Urinary bladder (tissue), 4 donors: ENCODE results near the gene MGME1. TPM values are rescaled to one million over a fixed set of nuclear protein-coding genes. Genes with fewer than 3 reads are reported as not detected.

ENCODE experiments used
- DNase-seq: peaks from one replicate; pipeline ENCODE4 v3.0.0-alpha.2; 2015; ENCODE audit errors: extremely low spot score
- H3K27ac ChIP-seq: one replicate; pipeline ENCODE4 v1.5.1; 2013; ENCODE audit warnings: low read depth, mild to moderate bottlenecking, moderate library complexity
- H3K36me3 ChIP-seq: one replicate; pipeline ENCODE4 v1.6.1; 2013; ENCODE audit warnings: mild to moderate bottlenecking, moderate library complexity; ENCODE audit not compliant: insufficient read depth
- H3K4me1 ChIP-seq: one replicate; pipeline ENCODE4 v1.6.1; 2013; ENCODE audit warnings: mild to moderate bottlenecking, moderate library complexity; ENCODE audit not compliant: insufficient read depth
- H3K4me3 ChIP-seq: one replicate; pipeline ENCODE4 v1.5.1; 2013; ENCODE audit warnings: low read depth, low read length
- WGBS: extraction: QIAGEN DNeasy Blood & Tissue Kit; methylation state at CpG from one replicate; pipeline ENCODE4 v1.1.7; 2013; 5-methylcytosine and 5-hydroxymethylcytosine counted together
- polyA plus RNA-seq: library from polyadenylated mRNA; stranded (reverse); fragments of 200-250 nt; gene quantifications from one replicate; pipeline ENCODE4 v1.2.3, GENCODE V29; 2013
- total RNA-seq: library from RNA; depleted of rRNA; stranded (reverse); fragments of >200 nt; gene quantifications from one replicate; pipeline ENCODE4 v1.2.3, GENCODE V29; 2014
- donor health status: healthy with polysubstance abuse.
- donor health status: healthy.

The MGME1 gene
- total and polyA plus RNA-seq, 2 donors: 8.9 to 15.0 TPM

GRCh38 chr20:17935186-17935585, 33.6 kb upstream of the MGME1 start:
- 88% methylated on average over 3 of the region's 3 CpGs for WGBS
- no peak overlapping the region for H3K27ac ChIP-seq
- H3K4me3 ChIP-seq: no peak overlapping the region
- no peaks in the 10 kb centered on the region for H3K36me3 ChIP-seq
- H3K4me1 ChIP-seq: no peaks in the 10 kb centered on the region
- DNase-seq: no peak

GRCh38 chr20:17935761-17936160, 33.1 kb upstream of the MGME1 start:
- H3K36me3 ChIP-seq: no peaks in the 10 kb centered on the region
- no peak overlapping the region for H3K4me3 ChIP-seq
- WGBS: 66% methylated on average over 9 of the region's 9 CpGs
- H3K4me1 ChIP-seq: no peaks in the 10 kb centered on the region
- DNase-seq: no peak
- H3K27ac ChIP-seq: peak overlapping the region; percentile 34

- no peaks in the 10 kb centered on the region for H3K36me3 ChIP-seq
- peak overlapping the region; percentile 34 for H3K27ac ChIP-seq
- 33% methylated on average over 8 of the region's 8 CpGs for WGBS
- DNase-seq: no peak
- no peaks in the 10 kb centered on the region for H3K4me1 ChIP-seq
- no peak overlapping the region for H3K4me3 ChIP-seq
These were observed 32.5 kb upstream of the MGME1 start for GRCh38 chr20:17936286-17936760.

- DNase-seq: peak; percentile 71
- Histone ChIP-seq H3K4me3 (no peak overlapping the region), H3K27ac (peak overlapping the region; percentile 60), H3K36me3 (peaks cover 2% of the 10 kb centered on the region), H3K4me1 (no peaks in the 10 kb centered on the region)
- 16% methylated on average over 19 of the region's 19 CpGs for WGBS
These were observed 31.8 kb upstream of the MGME1 start for GRCh38 chr20:17936761-17937732.

- no peak for DNase-seq
- peaks cover 5% of the 10 kb centered on the region for H3K36me3 ChIP-seq
- WGBS: 19% methylated on average over 13 of the region's 13 CpGs
- no peak overlapping the region for H3K4me3 ChIP-seq
- no peak overlapping the region for H3K27ac ChIP-seq
- no peaks in the 10 kb centered on the region for H3K4me1 ChIP-seq
These were observed 29.8 kb upstream of the MGME1 start for GRCh38 chr20:17938871-17939619.

GRCh38 chr20:17939622-17940223, 29.1 kb upstream of the MGME1 start:
- 69% methylated on average over 7 of the region's 7 CpGs for WGBS
- DNase-seq: no peak
- H3K27ac ChIP-seq: no peak overlapping the region
- no peak overlapping the region for H3K4me3 ChIP-seq
- peaks cover 5% of the 10 kb centered on the region for H3K36me3 ChIP-seq
- H3K4me1 ChIP-seq: no peaks in the 10 kb centered on the region

GRCh38 chr20:17940224-17940971, 28.4 kb upstream of the MGME1 start:
- Histone ChIP-seq H3K27ac (no peak overlapping the region), H3K36me3 (peaks cover 5% of the 10 kb centered on the region), H3K4me1 (no peaks in the 10 kb centered on the region), H3K4me3 (no peak overlapping the region)
- no peak for DNase-seq
- WGBS: 43% methylated on average over 6 of the region's 6 CpGs

- no peak for DNase-seq
- Histone ChIP-seq H3K4me1 (no peaks in the 10 kb centered on the region), H3K27ac (no peak overlapping the region), H3K36me3 (peaks cover 5% of the 10 kb centered on the region), H3K4me3 (no peak overlapping the region)
- WGBS: 87% methylated on average over 10 of the region's 10 CpGs
These were observed 27.6 kb upstream of the MGME1 start for GRCh38 chr20:17941087-17941825.

- no peak overlapping the region for H3K4me3 ChIP-seq
- 71% methylated on average over 3 of the region's 3 CpGs for WGBS
- no peak overlapping the region for H3K27ac ChIP-seq
- H3K4me1 ChIP-seq: no peaks in the 10 kb centered on the region
- H3K36me3 ChIP-seq: peaks cover 5% of the 10 kb centered on the region
- no peak for DNase-seq
These were observed 27.0 kb upstream of the MGME1 start for GRCh38 chr20:17941826-17942196.

GRCh38 chr20:17943343-17943742, 25.5 kb upstream of the MGME1 start:
- Histone ChIP-seq H3K36me3 (peaks cover 5% of the 10 kb centered on the region), H3K4me3 (no peak overlapping the region), H3K27ac (no peak overlapping the region), H3K4me1 (no peaks in the 10 kb centered on the region)
- 48% methylated on average over 3 of the region's 3 CpGs for WGBS
- DNase-seq: no peak

GRCh38 chr20:17944854-17945474, 23.9 kb upstream of the MGME1 start:
- H3K4me1 ChIP-seq: no peaks in the 10 kb centered on the region
- 93% methylated on average over 4 of the region's 4 CpGs for WGBS
- no peak overlapping the region for H3K4me3 ChIP-seq
- no peak overlapping the region for H3K27ac ChIP-seq
- H3K36me3 ChIP-seq: peaks cover 8% of the 10 kb centered on the region
- DNase-seq: no peak

- Histone ChIP-seq H3K36me3 (peaks cover 10% of the 10 kb centered on the region), H3K4me3 (no peak overlapping the region), H3K27ac (no peak overlapping the region), H3K4me1 (no peaks in the 10 kb centered on the region)
- 94% methylated on average over 5 of the region's 5 CpGs for WGBS
- no peak for DNase-seq
These were observed 22.8 kb upstream of the MGME1 start for GRCh38 chr20:17946040-17946439.
